Calu3 (cell line): ENCODE measurements around the gene TTC8. TPM values are rescaled to one million over a fixed set of nuclear protein-coding genes. Genes with fewer than 3 reads are reported as not detected.
"Not testable (repeated sequence)": the region's sequence is repeated elsewhere in the genome, so short reads cannot be mapped to it uniquely, and the experiment has no call there.

Experiments
- BruUV-seq: library from RNA; stranded (reverse); fragments of 400-500 nt; replicated peaks from 2 replicates; lab custom pipeline; 2021; lab: Mats Ljungman, UMichigan
- CTCF ChIA-PET: fragments of 300-600 bp; sonication (Branson Sonifier 250); formaldehyde crosslinking; loops from one replicate; lab custom pipeline; 2022; ENCODE audit warnings: antibody characterized with exemption; lab: Charles Lee
- DNase-seq: peaks from one replicate; pipeline ENCODE4 v3.0.0; 2022
- H3K27ac Mint-ChIP-seq: one replicate; pipeline ENCODE4 v1.8.0; 2022; ENCODE audit warnings: mixed read lengths; ENCODE audit not compliant: unreplicated experiment
- H3K27me3 Mint-ChIP-seq: one replicate; pipeline ENCODE4 v1.8.0; 2022; ENCODE audit warnings: mixed read lengths; ENCODE audit not compliant: unreplicated experiment
- H3K36me3 Mint-ChIP-seq: one replicate; pipeline ENCODE4 v1.8.0; 2022; ENCODE audit warnings: mild to moderate bottlenecking, moderate library complexity, mixed read lengths; ENCODE audit not compliant: insufficient read depth, unreplicated experiment
- H3K4me1 Mint-ChIP-seq: one replicate; pipeline ENCODE4 v1.8.0; 2022; ENCODE audit warnings: mild to moderate bottlenecking, low read depth, mixed read lengths; ENCODE audit not compliant: unreplicated experiment
- H3K4me3 Mint-ChIP-seq: one replicate; pipeline ENCODE4 v1.8.0; 2022; ENCODE audit warnings: mild to moderate bottlenecking, low read depth, moderate library complexity, mixed read lengths; ENCODE audit not compliant: unreplicated experiment
- H3K9me3 Mint-ChIP-seq: one replicate; pipeline ENCODE4 v1.8.0; 2022; ENCODE audit warnings: low read depth, mixed read lengths; ENCODE audit not compliant: unreplicated experiment
- intact Hi-C: fragments of 100-400 bp; cut with micrococcal nuclease; formaldehyde crosslinking; loops from one replicate; pipeline ENCODE4 v1.10.0; 2022; ENCODE audit not compliant: unreplicated experiment
- total RNA-seq: library from RNA; stranded (reverse); gene quantifications from 2 replicates; pipeline ENCODE4 v1.2.3, GENCODE V29; 2022
- TF ChIP-seq, protein P1 (sequence below): fragments of 200-600 bp; IDR thresholded peaks from one replicate; pipeline ENCODE4 v1.8.0; 2022; ENCODE audit warnings: antibody characterized with exemption; ENCODE audit not compliant: unreplicated experiment

Gene TTC8
- total RNA-seq, 1 experiment from 2014 or later: 17.0 TPM

DNA sequence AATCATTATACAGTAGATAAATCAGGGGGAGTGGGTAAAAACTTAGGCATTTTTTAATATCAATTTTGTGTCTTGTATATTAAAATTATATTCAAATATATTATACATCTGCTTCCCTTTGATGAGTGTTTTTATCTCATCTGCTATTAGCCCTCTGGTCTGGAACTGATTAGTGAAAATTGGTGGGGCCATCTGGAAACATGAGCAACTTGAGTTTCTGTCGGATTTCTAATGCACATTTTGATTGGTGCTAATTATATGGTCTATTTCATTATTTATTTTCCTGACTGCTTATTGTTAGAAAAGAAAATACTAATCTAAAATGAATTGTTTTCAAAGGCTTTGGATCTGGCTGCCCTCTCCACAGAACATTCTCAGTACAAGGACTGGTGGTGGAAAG, 28.2 kb downstream of the TTC8 start:
- Mint-ChIP-seq H3K27me3 (no peaks in the 10 kb centered on the region), H3K4me1 (no peaks in the 10 kb centered on the region), H3K36me3 (no peaks in the 10 kb centered on the region), H3K27ac (no peak overlapping the region), H3K4me3 (no peak overlapping the region), H3K9me3 (no peaks in the 10 kb centered on the region)
- DNase-seq: no peak
- TF ChIP-seq, protein P1, sequence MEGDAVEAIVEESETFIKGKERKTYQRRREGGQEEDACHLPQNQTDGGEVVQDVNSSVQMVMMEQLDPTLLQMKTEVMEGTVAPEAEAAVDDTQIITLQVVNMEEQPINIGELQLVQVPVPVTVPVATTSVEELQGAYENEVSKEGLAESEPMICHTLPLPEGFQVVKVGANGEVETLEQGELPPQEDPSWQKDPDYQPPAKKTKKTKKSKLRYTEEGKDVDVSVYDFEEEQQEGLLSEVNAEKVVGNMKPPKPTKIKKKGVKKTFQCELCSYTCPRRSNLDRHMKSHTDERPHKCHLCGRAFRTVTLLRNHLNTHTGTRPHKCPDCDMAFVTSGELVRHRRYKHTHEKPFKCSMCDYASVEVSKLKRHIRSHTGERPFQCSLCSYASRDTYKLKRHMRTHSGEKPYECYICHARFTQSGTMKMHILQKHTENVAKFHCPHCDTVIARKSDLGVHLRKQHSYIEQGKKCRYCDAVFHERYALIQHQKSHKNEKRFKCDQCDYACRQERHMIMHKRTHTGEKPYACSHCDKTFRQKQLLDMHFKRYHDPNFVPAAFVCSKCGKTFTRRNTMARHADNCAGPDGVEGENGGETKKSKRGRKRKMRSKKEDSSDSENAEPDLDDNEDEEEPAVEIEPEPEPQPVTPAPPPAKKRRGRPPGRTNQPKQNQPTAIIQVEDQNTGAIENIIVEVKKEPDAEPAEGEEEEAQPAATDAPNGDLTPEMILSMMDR: no peak
- intact Hi-C loops: no loop called here
- CTCF ChIA-PET: no interaction called here
- BruUV-seq: no TSS peak

GRCh38 chr14:88853129-88853528, 28.7 kb downstream of the TTC8 start:
- TF ChIP-seq, protein P1: no peak
- CTCF ChIA-PET: no interaction called here
- H3K27ac Mint-ChIP-seq: no peak overlapping the region

DNA sequence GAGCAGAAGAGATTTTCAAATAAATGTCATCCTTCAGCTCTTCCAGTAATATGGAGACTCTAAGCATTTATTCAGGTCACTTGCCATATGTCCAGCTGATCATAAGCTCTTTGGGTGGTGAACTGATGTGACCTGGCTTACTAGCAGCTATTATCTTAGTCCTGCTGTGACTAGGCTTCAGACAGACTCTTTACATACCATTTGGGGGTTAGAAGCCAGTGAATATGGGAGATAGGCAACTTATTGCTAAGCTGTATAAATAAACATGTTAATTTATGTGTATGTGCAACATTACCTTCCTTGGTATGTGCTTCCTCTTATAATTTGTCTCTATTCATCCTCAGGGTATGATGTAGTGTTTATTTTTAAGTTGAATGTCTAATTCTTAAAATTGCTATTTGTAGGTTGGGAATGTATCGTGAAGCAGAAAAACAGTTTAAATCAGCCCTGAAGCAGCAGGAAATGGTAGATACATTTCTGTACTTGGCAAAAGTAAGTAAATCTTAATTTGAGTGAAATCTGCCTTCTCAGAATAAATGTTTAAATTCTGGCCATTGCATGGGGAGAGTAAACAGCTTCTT, 32.4 kb downstream of the TTC8 start:
- Mint-ChIP-seq H3K4me1 (no peaks in the 10 kb centered on the region), H3K36me3 (no peaks in the 10 kb centered on the region), H3K27ac (no peak overlapping the region), H3K27me3 (no peaks in the 10 kb centered on the region), H3K4me3 (no peak overlapping the region), H3K9me3 (no peaks in the 10 kb centered on the region)
- intact Hi-C loops: no loop called here
- TF ChIP-seq, protein P1: no peak
- no peak for DNase-seq
- BruUV-seq: no TSS peak
- CTCF ChIA-PET: no interaction called here

More at GRCh38 chr14:88853129-88853528, 28.7 kb downstream of the TTC8 start:
- no peak overlapping the region for H3K4me3 Mint-ChIP-seq
- H3K27me3 Mint-ChIP-seq: no peaks in the 10 kb centered on the region
- H3K36me3 Mint-ChIP-seq: no peaks in the 10 kb centered on the region
- DNase-seq: no peak
- no TSS peak for BruUV-seq
- H3K9me3 Mint-ChIP-seq: no peaks in the 10 kb centered on the region
- intact Hi-C loops: no loop called here
- no peaks in the 10 kb centered on the region for H3K4me1 Mint-ChIP-seq

DNA sequence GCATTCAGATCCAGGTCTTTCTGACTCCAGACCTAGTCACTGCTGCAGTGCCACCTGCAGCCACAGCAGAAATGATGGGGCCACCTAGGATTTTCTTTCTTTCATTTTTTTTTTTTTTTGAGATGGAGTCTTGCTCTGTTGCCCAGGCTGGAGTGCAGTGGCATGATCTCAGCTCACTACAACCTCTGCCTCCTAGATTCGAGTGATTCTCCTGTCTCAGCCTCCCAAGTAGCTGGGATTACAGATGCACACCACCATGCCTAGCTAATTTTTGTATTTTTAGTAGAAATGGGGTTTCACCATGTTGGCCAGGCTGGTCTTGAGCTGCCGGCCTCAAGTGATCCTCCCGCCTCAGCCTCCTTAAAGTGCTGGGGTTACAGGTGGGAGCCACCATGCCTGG, 33.4 kb downstream of the TTC8 start:
- not testable (repeated sequence) for H3K9me3 Mint-ChIP-seq

GRCh38 chr14:88859118-88859517, 34.7 kb downstream of the TTC8 start:
- intact Hi-C loops, H3K4me3 Mint-ChIP-seq, BruUV-seq, H3K4me1 Mint-ChIP-seq, H3K27ac Mint-ChIP-seq, H3K27me3 Mint-ChIP-seq, CTCF ChIA-PET, H3K9me3 Mint-ChIP-seq, H3K36me3 Mint-ChIP-seq, DNase-seq: not testable (repeated sequence)

More for the DNA sequence above, 33.4 kb downstream of the TTC8 start:
- H3K4me3 Mint-ChIP-seq, H3K36me3 Mint-ChIP-seq, DNase-seq, BruUV-seq, H3K27ac Mint-ChIP-seq, H3K4me1 Mint-ChIP-seq, CTCF ChIA-PET, intact Hi-C loops, H3K27me3 Mint-ChIP-seq: not testable (repeated sequence)
